Glutamatergic neuron (in vitro differentiated cells): Measurements from ENCODE around the gene CTSC. TPM values are rescaled to one million over a fixed set of nuclear protein-coding genes. Genes with fewer than 3 reads are reported as not detected.

Experiments
- DNase-seq: peaks from one replicate; pipeline ENCODE4 v3.0.0; 2022
- H3K27ac Mint-ChIP-seq: one replicate; pipeline ENCODE4 v1.8.0; 2020; ENCODE audit warnings: mild to moderate bottlenecking, mixed read lengths, inconsistent platforms; ENCODE audit not compliant: unreplicated experiment
- H3K27me3 Mint-ChIP-seq: one replicate; pipeline ENCODE4 v1.8.0; 2020; ENCODE audit warnings: mild to moderate bottlenecking, moderate library complexity, mixed read lengths, inconsistent platforms; ENCODE audit not compliant: unreplicated experiment
- H3K36me3 Mint-ChIP-seq: one replicate; pipeline ENCODE4 v1.8.0; 2020; ENCODE audit warnings: mild to moderate bottlenecking, mixed read lengths, inconsistent platforms; ENCODE audit not compliant: unreplicated experiment
- H3K4me1 Mint-ChIP-seq: one replicate; pipeline ENCODE4 v1.8.0; 2020; ENCODE audit warnings: mild to moderate bottlenecking, low read depth, mixed read lengths, inconsistent platforms; ENCODE audit not compliant: unreplicated experiment
- H3K4me3 Mint-ChIP-seq: one replicate; pipeline ENCODE4 v1.8.0; 2020; ENCODE audit warnings: mild to moderate bottlenecking, mixed read lengths, inconsistent platforms; ENCODE audit not compliant: unreplicated experiment
- H3K9me3 Mint-ChIP-seq: one replicate; pipeline ENCODE4 v1.8.0; 2020; ENCODE audit warnings: mild to moderate bottlenecking, moderate library complexity, mixed read lengths, inconsistent platforms; ENCODE audit not compliant: unreplicated experiment
- CTCF ChIP-seq: fragments of 200-600 bp; sonication (generic); IDR thresholded peaks from one replicate; pipeline ENCODE4 v1.5.0; 2021; ENCODE audit not compliant: partially characterized antibody, unreplicated experiment
- total RNA-seq: library from RNA; stranded (reverse); fragmentation: NEBNext Ultra II Directional; extraction: Animal tissue kit (Norgen Biotek cat#: 25700); gene quantifications from one replicate; pipeline ENCODE4 v1.2.1, GENCODE V29; 2021; ENCODE audit not compliant: unreplicated experiment

The CTSC gene
- total RNA-seq, 1 donor from 2014 or later, result 27.4 TPM

- no peak overlapping the region for H3K27ac Mint-ChIP-seq
These were observed 41.0 kb upstream of the CTSC start for GRCh38 chr11:88378422-88379066.

GRCh38 chr11:88377646-88378045 lies 40.1 kb upstream of the CTSC start:
- no peaks in the 10 kb centered on the region for H3K36me3 Mint-ChIP-seq
- no peak overlapping the region for H3K27ac Mint-ChIP-seq
- no peaks in the 10 kb centered on the region for H3K9me3 Mint-ChIP-seq
- no peak for TF ChIP-seq CTCF
- no peak for DNase-seq
- H3K4me3 Mint-ChIP-seq, result no peak overlapping the region
- no peaks in the 10 kb centered on the region for H3K4me1 Mint-ChIP-seq
- no peaks in the 10 kb centered on the region for H3K27me3 Mint-ChIP-seq

More at GRCh38 chr11:88378422-88379066, 41.0 kb upstream of the CTSC start:
- Mint-ChIP-seq H3K36me3 (no peaks in the 10 kb centered on the region), H3K27me3 (no peaks in the 10 kb centered on the region), H3K9me3 (no peaks in the 10 kb centered on the region), H3K4me1 (no peaks in the 10 kb centered on the region), H3K4me3 (no peak overlapping the region)
- TF ChIP-seq CTCF, result no peak
- DNase-seq, result no peak

- Mint-ChIP-seq H3K9me3 (no peaks in the 10 kb centered on the region), H3K27me3 (no peaks in the 10 kb centered on the region), H3K36me3 (no peaks in the 10 kb centered on the region), H3K4me1 (no peaks in the 10 kb centered on the region), H3K27ac (no peak overlapping the region), H3K4me3 (no peak overlapping the region)
- TF ChIP-seq CTCF, result no peak
- no peak for DNase-seq
These were observed 39.6 kb upstream of the CTSC start for GRCh38 chr11:88377144-88377543.

GRCh38 chr11:88375927-88376470 lies 38.5 kb upstream of the CTSC start:
- H3K27ac Mint-ChIP-seq, result no peak overlapping the region
- no peak overlapping the region for H3K4me3 Mint-ChIP-seq
- no peaks in the 10 kb centered on the region for H3K27me3 Mint-ChIP-seq
- H3K9me3 Mint-ChIP-seq, result no peaks in the 10 kb centered on the region
- H3K4me1 Mint-ChIP-seq, result no peaks in the 10 kb centered on the region
- TF ChIP-seq CTCF, result no peak
- H3K36me3 Mint-ChIP-seq, result no peaks in the 10 kb centered on the region
- DNase-seq, result no peak

- H3K4me1 Mint-ChIP-seq, result no peaks in the 10 kb centered on the region
- H3K36me3 Mint-ChIP-seq, result no peaks in the 10 kb centered on the region
- no peaks in the 10 kb centered on the region for H3K27me3 Mint-ChIP-seq
- DNase-seq, result no peak
- H3K4me3 Mint-ChIP-seq, result no peak overlapping the region
- no peak for TF ChIP-seq CTCF
- H3K27ac Mint-ChIP-seq, result no peak overlapping the region
- no peaks in the 10 kb centered on the region for H3K9me3 Mint-ChIP-seq
These were observed 33.2 kb upstream of the CTSC start for GRCh38 chr11:88370782-88371181.
